Measurements from ENCODE around the gene RAB15. TPM values are rescaled to one million over a fixed set of nuclear protein-coding genes. Genes with fewer than 3 reads are reported as not detected.
A peak's percentile ranks its signal among the peaks of the same experiment; 100 is the strongest.

Gene RAB15
- total RNA-seq, 1 donor from 2014 or later = 98.4 TPM

- H3K4me3 Mint-ChIP-seq (ENCODE audit: unreplicated experiment) = no peak overlapping the region
- TF ChIP-seq CTCF (IDR thresholded peaks at IDR 0.05) = no peak
- DNase-seq (ENCODE audit: low spot score) = no peak
- peaks cover 5% of the 10 kb centered on the region for H3K36me3 Mint-ChIP-seq (ENCODE audit: low read depth)
- no peaks in the 10 kb centered on the region for H3K27me3 Mint-ChIP-seq (ENCODE audit: low read depth)
- H3K9me3 Mint-ChIP-seq (ENCODE audit: low read depth) = no peaks in the 10 kb centered on the region
- peaks cover 51% of the 10 kb centered on the region for H3K4me1 Mint-ChIP-seq (ENCODE audit: low read depth)
- H3K27ac Mint-ChIP-seq (ENCODE audit: unreplicated experiment) = no peak overlapping the region
Measured at GRCh38 chr14:64965356-64966000, 6.7 kb downstream of the RAB15 start.

GRCh38 chr14:64963611-64964010 is 8.5 kb downstream of the RAB15 start:
- Mint-ChIP-seq H3K9me3 (ENCODE audit: low read depth) (no peaks in the 10 kb centered on the region), H3K4me1 (ENCODE audit: low read depth) (peaks cover 39% of the 10 kb centered on the region), H3K27ac (ENCODE audit: unreplicated experiment) (no peak overlapping the region), H3K4me3 (ENCODE audit: unreplicated experiment) (no peak overlapping the region), H3K27me3 (ENCODE audit: low read depth) (no peaks in the 10 kb centered on the region), H3K36me3 (ENCODE audit: low read depth) (peaks cover 5% of the 10 kb centered on the region)
- peak; percentile 22 for TF ChIP-seq CTCF (IDR thresholded peaks at IDR 0.05)
- DNase-seq (ENCODE audit: low spot score) = no peak

GRCh38 chr14:64960762-64961276 is 11.3 kb downstream of the RAB15 start:
- TF ChIP-seq CTCF (IDR thresholded peaks at IDR 0.05) = peak; percentile 35
- peaks cover 20% of the 10 kb centered on the region for H3K4me1 Mint-ChIP-seq (ENCODE audit: low read depth)
- H3K27me3 Mint-ChIP-seq (ENCODE audit: low read depth) = no peaks in the 10 kb centered on the region
- H3K36me3 Mint-ChIP-seq (ENCODE audit: low read depth) = peaks cover 3% of the 10 kb centered on the region
- no peak overlapping the region for H3K4me3 Mint-ChIP-seq (ENCODE audit: unreplicated experiment)
- DNase-seq (ENCODE audit: low spot score) = no peak
- H3K27ac Mint-ChIP-seq (ENCODE audit: unreplicated experiment) = no peak overlapping the region
- H3K9me3 Mint-ChIP-seq (ENCODE audit: low read depth) = no peaks in the 10 kb centered on the region

- TF ChIP-seq CTCF (IDR thresholded peaks at IDR 0.05) = no peak
- no peak for DNase-seq (ENCODE audit: low spot score)
- H3K27ac Mint-ChIP-seq (ENCODE audit: unreplicated experiment) = peak overlapping the region; percentile 8
- no peaks in the 10 kb centered on the region for H3K9me3 Mint-ChIP-seq (ENCODE audit: low read depth)
- no peaks in the 10 kb centered on the region for H3K27me3 Mint-ChIP-seq (ENCODE audit: low read depth)
- H3K4me1 Mint-ChIP-seq (ENCODE audit: low read depth) = peaks cover 16% of the 10 kb centered on the region
- peaks cover 5% of the 10 kb centered on the region for H3K36me3 Mint-ChIP-seq (ENCODE audit: low read depth)
- no peak overlapping the region for H3K4me3 Mint-ChIP-seq (ENCODE audit: unreplicated experiment)
Measured at GRCh38 chr14:64958743-64959142, 13.4 kb downstream of the RAB15 start.

GRCh38 chr14:64958201-64958600 is 13.9 kb downstream of the RAB15 start:
- DNase-seq (ENCODE audit: low spot score) = no peak
- H3K27ac Mint-ChIP-seq (ENCODE audit: unreplicated experiment) = no peak overlapping the region
- no peak overlapping the region for H3K4me3 Mint-ChIP-seq (ENCODE audit: unreplicated experiment)
- H3K27me3 Mint-ChIP-seq (ENCODE audit: low read depth) = no peaks in the 10 kb centered on the region
- H3K9me3 Mint-ChIP-seq (ENCODE audit: low read depth) = no peaks in the 10 kb centered on the region
- TF ChIP-seq CTCF (IDR thresholded peaks at IDR 0.05) = no peak
- peaks cover 5% of the 10 kb centered on the region for H3K36me3 Mint-ChIP-seq (ENCODE audit: low read depth)
- H3K4me1 Mint-ChIP-seq (ENCODE audit: low read depth) = peaks cover 13% of the 10 kb centered on the region
